Measurements from ENCODE around the gene RACGAP1. TPM values are rescaled to one million over a fixed set of nuclear protein-coding genes. Genes with fewer than 3 reads are reported as not detected.

Gene RACGAP1
- total RNA-seq, 1 donor from 2014 or later, result 71.2 TPM

GRCh38 chr12:49982246-49983087 lies 42.8 kb downstream of the RACGAP1 start:
- intact Hi-C loops (cut with micrococcal nuclease), result no loop called here
- Mint-ChIP-seq H3K27ac (no peak overlapping the region), H3K27me3 (no peaks in the 10 kb centered on the region), H3K9me3 (no peaks in the 10 kb centered on the region), H3K4me3 (no peak overlapping the region), H3K36me3 (ENCODE audit: low read depth) (peaks cover 14% of the 10 kb centered on the region), H3K4me1 (peaks cover 6% of the 10 kb centered on the region)
- no peak for DNase-seq

DNA sequence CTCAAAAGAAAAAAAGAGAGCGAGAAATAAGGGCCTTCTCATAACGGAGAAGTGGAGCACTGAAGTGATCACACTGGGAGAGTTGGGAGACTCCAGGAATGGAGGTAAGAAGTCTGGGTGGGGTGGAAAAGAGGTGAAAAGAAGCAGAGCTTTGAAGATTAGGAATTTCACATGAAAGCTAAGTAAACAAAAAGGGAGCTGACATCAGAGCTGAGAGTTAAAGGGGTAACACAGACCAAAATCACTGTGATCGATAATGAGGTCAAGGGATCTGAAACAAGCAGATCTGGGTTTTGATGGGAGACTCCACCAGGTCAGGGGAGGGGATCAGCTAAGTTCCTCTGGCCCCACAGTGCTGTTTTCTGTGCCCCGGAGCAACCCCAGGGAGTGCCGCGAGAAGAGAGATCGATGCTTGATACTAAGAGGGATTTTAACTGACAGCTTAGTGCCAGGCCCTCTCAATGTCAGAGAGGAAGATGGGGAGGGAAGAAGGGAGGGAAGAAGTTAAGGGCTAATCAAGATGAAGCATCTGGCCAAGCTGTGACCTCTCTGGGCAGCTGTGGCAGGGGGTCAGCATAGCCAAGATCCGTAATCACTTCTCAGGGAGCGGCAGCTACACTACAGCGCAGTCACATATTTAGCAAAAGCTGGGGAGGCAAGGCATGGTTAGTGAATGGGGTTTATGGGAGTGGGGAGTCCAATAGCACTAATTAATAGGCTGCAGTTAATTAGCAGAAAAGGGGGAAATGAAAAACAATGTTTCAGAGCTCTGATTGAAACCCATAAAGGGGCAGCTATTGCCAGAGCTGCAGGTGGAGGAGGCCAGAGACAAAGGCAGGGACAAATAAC lies 44.6 kb downstream of the RACGAP1 start:
- Mint-ChIP-seq H3K27me3 (no peaks in the 10 kb centered on the region), H3K4me3 (no peak overlapping the region), H3K27ac (no peak overlapping the region), H3K36me3 (ENCODE audit: low read depth) (peaks cover 6% of the 10 kb centered on the region), H3K9me3 (no peaks in the 10 kb centered on the region), H3K4me1 (peaks cover 2% of the 10 kb centered on the region)
- intact Hi-C loops (cut with micrococcal nuclease), result no loop called here
- DNase-seq, result no peak

DNA sequence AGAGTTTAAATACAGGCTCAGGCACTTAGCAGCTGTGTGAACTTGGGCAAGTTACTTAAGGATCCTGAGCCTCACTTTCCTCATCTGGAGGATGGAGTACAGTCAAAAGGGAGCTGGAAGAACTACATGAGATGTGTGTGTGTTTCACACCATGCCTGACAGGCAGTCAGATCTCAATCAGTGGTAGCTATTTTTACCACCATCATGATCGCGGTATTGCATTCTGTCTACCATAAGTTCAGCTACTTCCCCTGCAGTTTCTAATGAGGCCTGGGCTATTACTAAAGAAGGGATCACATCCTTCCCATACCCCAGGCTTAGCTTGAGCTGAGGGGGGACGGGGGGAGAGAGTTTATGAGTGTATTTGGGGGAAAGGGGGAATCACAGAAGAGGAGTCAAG lies 45.5 kb downstream of the RACGAP1 start:
- intact Hi-C loops (cut with micrococcal nuclease), result no loop called here
- no peak for DNase-seq
- Mint-ChIP-seq H3K27ac (no peak overlapping the region), H3K4me3 (no peak overlapping the region), H3K4me1 (peaks cover 2% of the 10 kb centered on the region), H3K9me3 (no peaks in the 10 kb centered on the region), H3K27me3 (no peaks in the 10 kb centered on the region), H3K36me3 (ENCODE audit: low read depth) (peaks cover 5% of the 10 kb centered on the region)

GRCh38 chr12:49979016-49979586 lies 46.2 kb downstream of the RACGAP1 start:
- Mint-ChIP-seq H3K4me3 (no peak overlapping the region), H3K9me3 (no peaks in the 10 kb centered on the region), H3K4me1 (peaks cover 2% of the 10 kb centered on the region), H3K27me3 (no peaks in the 10 kb centered on the region), H3K36me3 (ENCODE audit: low read depth) (no peaks in the 10 kb centered on the region), H3K27ac (no peak overlapping the region)
- intact Hi-C loops (cut with micrococcal nuclease), result no loop called here
- no peak for DNase-seq

DNA sequence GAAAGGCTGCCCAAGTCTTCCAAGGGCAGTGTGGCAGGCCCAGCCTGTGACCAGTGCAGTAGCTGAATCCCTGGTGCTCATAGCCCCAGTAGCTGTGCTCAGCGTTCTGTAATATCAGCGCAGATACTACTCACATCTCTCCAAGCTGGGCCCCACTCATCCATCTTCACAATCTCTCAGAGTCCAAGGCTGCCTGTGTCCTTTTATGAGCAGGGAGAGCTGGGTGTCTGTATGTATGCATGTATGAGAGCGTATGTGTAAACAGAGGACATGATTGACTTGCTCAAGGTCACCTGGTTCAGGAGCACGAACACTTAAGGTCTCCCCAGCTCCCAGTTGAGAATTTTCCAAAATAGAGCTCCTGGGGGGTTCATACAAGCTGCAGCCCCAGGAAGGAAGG lies 47.2 kb downstream of the RACGAP1 start:
- H3K27ac Mint-ChIP-seq, result no peak overlapping the region
- no peaks in the 10 kb centered on the region for H3K4me1 Mint-ChIP-seq
- no peak for DNase-seq
- intact Hi-C loops (cut with micrococcal nuclease), result no loop called here
- no peaks in the 10 kb centered on the region for H3K9me3 Mint-ChIP-seq
- H3K27me3 Mint-ChIP-seq, result no peaks in the 10 kb centered on the region
- H3K4me3 Mint-ChIP-seq, result no peak overlapping the region
- no peaks in the 10 kb centered on the region for H3K36me3 Mint-ChIP-seq (ENCODE audit: low read depth)

- Mint-ChIP-seq H3K36me3 (ENCODE audit: low read depth) (no peaks in the 10 kb centered on the region), H3K4me3 (no peak overlapping the region), H3K27ac (no peak overlapping the region), H3K27me3 (no peaks in the 10 kb centered on the region), H3K9me3 (no peaks in the 10 kb centered on the region), H3K4me1 (no peaks in the 10 kb centered on the region)
- no peak for DNase-seq
- intact Hi-C loops (cut with micrococcal nuclease), result no loop called here
Measured at GRCh38 chr12:49976557-49976956, 48.7 kb downstream of the RACGAP1 start.

DNA sequence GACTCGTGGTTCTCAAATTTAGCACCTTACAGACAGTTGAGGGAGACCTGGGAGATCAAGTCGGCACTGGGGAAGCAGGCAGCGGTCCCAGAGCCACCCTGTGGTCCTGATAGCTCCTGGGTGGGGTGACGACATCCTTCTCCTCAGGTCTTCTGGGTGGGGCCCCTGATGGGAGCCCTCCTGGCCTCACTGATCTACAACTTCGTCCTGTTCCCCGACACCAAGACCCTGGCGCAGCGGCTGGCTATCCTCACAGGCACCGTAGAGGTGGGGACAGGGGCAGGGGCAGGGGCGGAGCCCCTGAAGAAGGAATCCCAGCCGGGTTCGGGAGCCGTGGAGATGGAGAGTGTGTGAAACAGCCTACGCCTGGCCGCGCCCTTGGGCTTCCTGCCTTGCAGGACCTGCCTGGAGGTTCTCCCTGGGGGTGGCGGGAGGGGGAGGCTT lies 50.0 kb downstream of the RACGAP1 start:
- intact Hi-C loops (cut with micrococcal nuclease), result no loop called here
- no peak overlapping the region for H3K27ac Mint-ChIP-seq
- H3K36me3 Mint-ChIP-seq (ENCODE audit: low read depth), result no peaks in the 10 kb centered on the region
- no peak for DNase-seq
- H3K4me3 Mint-ChIP-seq, result no peak overlapping the region
- H3K27me3 Mint-ChIP-seq, result no peaks in the 10 kb centered on the region
- no peaks in the 10 kb centered on the region for H3K9me3 Mint-ChIP-seq
- no peaks in the 10 kb centered on the region for H3K4me1 Mint-ChIP-seq

GRCh38 chr12:49974677-49975317 lies 50.5 kb downstream of the RACGAP1 start:
- Mint-ChIP-seq H3K27ac (no peak overlapping the region), H3K4me1 (no peaks in the 10 kb centered on the region), H3K4me3 (no peak overlapping the region), H3K36me3 (ENCODE audit: low read depth) (no peaks in the 10 kb centered on the region), H3K9me3 (no peaks in the 10 kb centered on the region), H3K27me3 (no peaks in the 10 kb centered on the region)
- DNase-seq, result no peak
- intact Hi-C loops (cut with micrococcal nuclease), result no loop called here

DNA sequence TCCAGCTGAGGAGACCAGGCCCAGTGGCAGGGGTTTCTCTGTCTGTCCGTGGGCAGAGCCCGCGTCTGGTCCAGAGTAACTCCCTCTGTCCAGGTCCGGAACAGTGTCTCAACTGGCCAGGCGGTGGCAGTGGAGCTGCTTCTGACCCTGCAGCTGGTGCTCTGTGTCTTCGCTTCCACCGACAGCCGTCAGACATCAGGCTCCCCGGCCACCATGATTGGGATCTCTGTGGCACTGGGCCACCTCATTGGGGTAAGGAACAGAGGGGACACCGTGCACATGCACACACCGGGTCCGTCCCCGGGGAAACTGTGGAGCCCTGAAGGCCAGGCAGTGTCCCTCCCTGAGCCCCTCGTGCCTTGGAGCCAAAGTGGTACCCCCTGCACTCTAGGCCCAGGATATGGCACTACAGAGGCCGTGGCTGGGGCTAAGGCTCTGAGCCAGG lies 51.0 kb downstream of the RACGAP1 start:
- no peaks in the 10 kb centered on the region for H3K27me3 Mint-ChIP-seq
- H3K9me3 Mint-ChIP-seq, result no peaks in the 10 kb centered on the region
- H3K4me3 Mint-ChIP-seq, result no peak overlapping the region
- no peaks in the 10 kb centered on the region for H3K36me3 Mint-ChIP-seq (ENCODE audit: low read depth)
- intact Hi-C loops (cut with micrococcal nuclease), result no loop called here
- no peak overlapping the region for H3K27ac Mint-ChIP-seq
- H3K4me1 Mint-ChIP-seq, result no peaks in the 10 kb centered on the region
- no peak for DNase-seq

- DNase-seq, result no peak
- Mint-ChIP-seq H3K9me3 (no peaks in the 10 kb centered on the region), H3K4me1 (no peaks in the 10 kb centered on the region), H3K27me3 (no peaks in the 10 kb centered on the region), H3K4me3 (no peak overlapping the region), H3K36me3 (ENCODE audit: low read depth) (no peaks in the 10 kb centered on the region), H3K27ac (no peak overlapping the region)
- intact Hi-C loops (cut with micrococcal nuclease), result no loop called here
Measured at GRCh38 chr12:49973361-49973830, 51.9 kb downstream of the RACGAP1 start.

GRCh38 chr12:49972641-49973360 lies 52.5 kb downstream of the RACGAP1 start, which contains the start of gene AQP6:
Gene AQP6 (plus strand): TSS chr12:49972947. CDS start chr12:49973174, 227 bp downstream.
- H3K27me3 Mint-ChIP-seq, result peaks cover 4% of the 10 kb centered on the region
- no peak within 1 kb of the TSS for H3K4me3 Mint-ChIP-seq
- H3K4me1 Mint-ChIP-seq, result no peaks in the 10 kb centered on the region
- no peaks in the 10 kb centered on the region for H3K36me3 Mint-ChIP-seq (ENCODE audit: low read depth)
- no peak for DNase-seq
- intact Hi-C loops (cut with micrococcal nuclease), result no loop called here
- H3K9me3 Mint-ChIP-seq, result no peaks in the 10 kb centered on the region
- H3K27ac Mint-ChIP-seq, result no peak within 1 kb of the TSS

DNA sequence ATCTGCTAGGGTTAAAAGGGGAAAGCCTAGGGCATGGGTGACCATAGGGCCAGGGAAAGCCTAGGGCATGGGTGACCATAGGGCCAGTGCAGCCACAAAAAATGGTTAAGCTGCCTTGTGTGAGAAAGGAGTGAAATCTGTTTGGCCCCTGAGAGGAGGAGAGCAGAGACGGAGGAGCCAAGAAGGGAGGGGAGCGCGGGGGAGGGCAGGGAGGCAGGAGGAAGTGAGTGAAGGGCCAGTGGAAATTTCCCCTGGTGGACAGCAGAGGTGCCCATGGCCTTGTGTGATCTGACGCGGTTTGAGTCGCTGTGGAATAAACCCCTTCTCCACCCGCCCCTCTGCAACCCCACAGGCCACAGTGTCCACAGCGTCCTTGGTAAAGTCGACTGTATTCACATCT lies 53.2 kb downstream of the RACGAP1 start:
- intact Hi-C loops (cut with micrococcal nuclease), result no loop called here
- Mint-ChIP-seq H3K9me3 (no peaks in the 10 kb centered on the region), H3K4me1 (peaks cover 2% of the 10 kb centered on the region), H3K4me3 (no peak overlapping the region), H3K36me3 (ENCODE audit: low read depth) (no peaks in the 10 kb centered on the region), H3K27ac (no peak overlapping the region), H3K27me3 (peaks cover 4% of the 10 kb centered on the region)
- no peak for DNase-seq

- Mint-ChIP-seq H3K36me3 (ENCODE audit: low read depth) (no peaks in the 10 kb centered on the region), H3K9me3 (no peaks in the 10 kb centered on the region), H3K27ac (no peak overlapping the region), H3K4me1 (peaks cover 4% of the 10 kb centered on the region), H3K27me3 (peaks cover 8% of the 10 kb centered on the region), H3K4me3 (no peak overlapping the region)
- intact Hi-C loops (cut with micrococcal nuclease), result no loop called here
- no peak for DNase-seq
Measured at GRCh38 chr12:49971141-49971540, 54.2 kb downstream of the RACGAP1 start.

Data from activated CD4-positive, alpha-beta T cell treated with anti-CD3 and anti-CD28 coated beads, Interleukin-2, amount 10 ng/mL, durations not matched to agents 24 days and 14 days (primary cell).